ENCODE results near the gene RIMBP2. TPM values are rescaled to one million over a fixed set of nuclear protein-coding genes. Genes with fewer than 3 reads are reported as not detected.

Gene RIMBP2
- total and polyA plus RNA-seq, 2 experiments from 2014 or later = 0.31 to 0.37 TPM

- TF ChIP-seq CREB1 (CRISPR knock-in tag; IDR thresholded peaks at IDR 0.05; ENCODE audit: low read depth) (no peak), EZH2 (IDR thresholded peaks at IDR 0.05; ENCODE audit: low read depth, unreplicated experiment) (no peak), ETS1 (IDR thresholded peaks at IDR 0.05) (no peak), STAT1 (IDR thresholded peaks at IDR 0.05; ENCODE audit: unreplicated experiment) (no peak), ZNF331 (CRISPR knock-in tag; IDR thresholded peaks at IDR 0.05; ENCODE audit: low read depth) (no peak)
- TF ChIP-seq, protein P1, sequence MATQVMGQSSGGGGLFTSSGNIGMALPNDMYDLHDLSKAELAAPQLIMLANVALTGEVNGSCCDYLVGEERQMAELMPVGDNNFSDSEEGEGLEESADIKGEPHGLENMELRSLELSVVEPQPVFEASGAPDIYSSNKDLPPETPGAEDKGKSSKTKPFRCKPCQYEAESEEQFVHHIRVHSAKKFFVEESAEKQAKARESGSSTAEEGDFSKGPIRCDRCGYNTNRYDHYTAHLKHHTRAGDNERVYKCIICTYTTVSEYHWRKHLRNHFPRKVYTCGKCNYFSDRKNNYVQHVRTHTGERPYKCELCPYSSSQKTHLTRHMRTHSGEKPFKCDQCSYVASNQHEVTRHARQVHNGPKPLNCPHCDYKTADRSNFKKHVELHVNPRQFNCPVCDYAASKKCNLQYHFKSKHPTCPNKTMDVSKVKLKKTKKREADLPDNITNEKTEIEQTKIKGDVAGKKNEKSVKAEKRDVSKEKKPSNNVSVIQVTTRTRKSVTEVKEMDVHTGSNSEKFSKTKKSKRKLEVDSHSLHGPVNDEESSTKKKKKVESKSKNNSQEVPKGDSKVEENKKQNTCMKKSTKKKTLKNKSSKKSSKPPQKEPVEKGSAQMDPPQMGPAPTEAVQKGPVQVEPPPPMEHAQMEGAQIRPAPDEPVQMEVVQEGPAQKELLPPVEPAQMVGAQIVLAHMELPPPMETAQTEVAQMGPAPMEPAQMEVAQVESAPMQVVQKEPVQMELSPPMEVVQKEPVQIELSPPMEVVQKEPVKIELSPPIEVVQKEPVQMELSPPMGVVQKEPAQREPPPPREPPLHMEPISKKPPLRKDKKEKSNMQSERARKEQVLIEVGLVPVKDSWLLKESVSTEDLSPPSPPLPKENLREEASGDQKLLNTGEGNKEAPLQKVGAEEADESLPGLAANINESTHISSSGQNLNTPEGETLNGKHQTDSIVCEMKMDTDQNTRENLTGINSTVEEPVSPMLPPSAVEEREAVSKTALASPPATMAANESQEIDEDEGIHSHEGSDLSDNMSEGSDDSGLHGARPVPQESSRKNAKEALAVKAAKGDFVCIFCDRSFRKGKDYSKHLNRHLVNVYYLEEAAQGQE (IDR thresholded peaks at IDR 0.05; ENCODE audit: unreplicated experiment) = no peak
Observed at GRCh38 chr12:130538343-130539095, 177.6 kb downstream of the RIMBP2 start (continued).

DNA sequence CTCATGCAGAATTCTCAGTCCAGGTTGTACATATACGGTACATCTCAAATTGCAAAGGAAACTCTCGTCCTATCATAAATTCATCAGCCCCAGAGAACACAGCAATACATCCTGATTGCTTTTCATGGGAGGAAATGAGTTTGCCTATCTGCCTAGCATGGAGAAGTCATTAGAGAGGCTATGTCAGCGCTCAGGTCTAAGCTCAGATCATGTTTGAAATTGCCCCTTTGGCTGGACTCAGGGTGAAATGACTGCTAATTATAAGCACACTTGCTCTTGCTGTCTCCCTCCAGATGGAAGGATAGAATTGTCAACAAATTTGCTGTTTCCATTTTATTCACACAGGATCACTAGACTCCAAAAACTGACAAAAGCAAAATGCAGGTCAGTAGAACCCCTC is 178.4 kb downstream of the RIMBP2 start:
- H3K9me2 ChIP-seq (ENCODE audit: insufficient read depth) = no peaks in the 10 kb centered on the region
- H3K27me3 ChIP-seq (ENCODE audit: insufficient read depth) = no peaks in the 10 kb centered on the region
- ATAC-seq (no peak), DNase-seq (ENCODE audit: low spot score) (no peak)
- H3K27ac Mint-ChIP-seq = no peak overlapping the region
- H3K4me1 Mint-ChIP-seq = no peaks in the 10 kb centered on the region; the same call in none of the 3 replicates
- H3K36me3 Mint-ChIP-seq (ENCODE audit: low read depth) = peaks cover 27% of the 10 kb centered on the region
- H4K20me1 ChIP-seq (replicated peaks; ENCODE audit: insufficient read depth) = no peaks in the 10 kb centered on the region
- no peak overlapping the region for H3K4me3 Mint-ChIP-seq
- no peak overlapping the region for H2AFZ ChIP-seq
- peaks cover 87% of the 10 kb centered on the region for H3K9me3 Mint-ChIP-seq
- no peaks in the 10 kb centered on the region for H3K36me3 ChIP-seq (ENCODE audit: insufficient read depth)
- no peaks in the 10 kb centered on the region for H3F3A ChIP-seq (replicated peaks; ENCODE audit: low read depth)
- no peaks in the 10 kb centered on the region for H3K4me1 ChIP-seq (ENCODE audit: insufficient read depth)
- H3K27ac ChIP-seq (ENCODE audit: low read depth) = no peak overlapping the region
- H3K27me3 Mint-ChIP-seq (ENCODE audit: insufficient read depth, low read depth, poor library complexity) = peaks cover 5% of the 10 kb centered on the region
- no peaks in the 10 kb centered on the region for H3K79me2 ChIP-seq (replicated peaks; ENCODE audit: insufficient read depth)
- H3K4me2 ChIP-seq = no peak overlapping the region
- H3K4me3 ChIP-seq = no peak overlapping the region
- TF ChIP-seq ZNF331 (CRISPR knock-in tag; IDR thresholded peaks at IDR 0.05; ENCODE audit: low read depth) (no peak), STAT1 (IDR thresholded peaks at IDR 0.05; ENCODE audit: unreplicated experiment) (no peak), POLR2AphosphoS5 (IDR thresholded peaks at IDR 0.05; ENCODE audit: low read depth) (no peak), NANOG (IDR thresholded peaks at IDR 0.05; ENCODE audit: borderline replicate concordance) (no peak), CREB1 (CRISPR knock-in tag; IDR thresholded peaks at IDR 0.05; ENCODE audit: low read depth) (no peak), EZH2 (IDR thresholded peaks at IDR 0.05; ENCODE audit: low read depth, unreplicated experiment) (no peak), ETS1 (IDR thresholded peaks at IDR 0.05) (no peak), JUNB (IDR thresholded peaks at IDR 0.05; ENCODE audit: unreplicated experiment) (no peak), ZNF114 (CRISPR knock-in tag; IDR thresholded peaks at IDR 0.05) (no peak)
- TF ChIP-seq, protein P2, sequence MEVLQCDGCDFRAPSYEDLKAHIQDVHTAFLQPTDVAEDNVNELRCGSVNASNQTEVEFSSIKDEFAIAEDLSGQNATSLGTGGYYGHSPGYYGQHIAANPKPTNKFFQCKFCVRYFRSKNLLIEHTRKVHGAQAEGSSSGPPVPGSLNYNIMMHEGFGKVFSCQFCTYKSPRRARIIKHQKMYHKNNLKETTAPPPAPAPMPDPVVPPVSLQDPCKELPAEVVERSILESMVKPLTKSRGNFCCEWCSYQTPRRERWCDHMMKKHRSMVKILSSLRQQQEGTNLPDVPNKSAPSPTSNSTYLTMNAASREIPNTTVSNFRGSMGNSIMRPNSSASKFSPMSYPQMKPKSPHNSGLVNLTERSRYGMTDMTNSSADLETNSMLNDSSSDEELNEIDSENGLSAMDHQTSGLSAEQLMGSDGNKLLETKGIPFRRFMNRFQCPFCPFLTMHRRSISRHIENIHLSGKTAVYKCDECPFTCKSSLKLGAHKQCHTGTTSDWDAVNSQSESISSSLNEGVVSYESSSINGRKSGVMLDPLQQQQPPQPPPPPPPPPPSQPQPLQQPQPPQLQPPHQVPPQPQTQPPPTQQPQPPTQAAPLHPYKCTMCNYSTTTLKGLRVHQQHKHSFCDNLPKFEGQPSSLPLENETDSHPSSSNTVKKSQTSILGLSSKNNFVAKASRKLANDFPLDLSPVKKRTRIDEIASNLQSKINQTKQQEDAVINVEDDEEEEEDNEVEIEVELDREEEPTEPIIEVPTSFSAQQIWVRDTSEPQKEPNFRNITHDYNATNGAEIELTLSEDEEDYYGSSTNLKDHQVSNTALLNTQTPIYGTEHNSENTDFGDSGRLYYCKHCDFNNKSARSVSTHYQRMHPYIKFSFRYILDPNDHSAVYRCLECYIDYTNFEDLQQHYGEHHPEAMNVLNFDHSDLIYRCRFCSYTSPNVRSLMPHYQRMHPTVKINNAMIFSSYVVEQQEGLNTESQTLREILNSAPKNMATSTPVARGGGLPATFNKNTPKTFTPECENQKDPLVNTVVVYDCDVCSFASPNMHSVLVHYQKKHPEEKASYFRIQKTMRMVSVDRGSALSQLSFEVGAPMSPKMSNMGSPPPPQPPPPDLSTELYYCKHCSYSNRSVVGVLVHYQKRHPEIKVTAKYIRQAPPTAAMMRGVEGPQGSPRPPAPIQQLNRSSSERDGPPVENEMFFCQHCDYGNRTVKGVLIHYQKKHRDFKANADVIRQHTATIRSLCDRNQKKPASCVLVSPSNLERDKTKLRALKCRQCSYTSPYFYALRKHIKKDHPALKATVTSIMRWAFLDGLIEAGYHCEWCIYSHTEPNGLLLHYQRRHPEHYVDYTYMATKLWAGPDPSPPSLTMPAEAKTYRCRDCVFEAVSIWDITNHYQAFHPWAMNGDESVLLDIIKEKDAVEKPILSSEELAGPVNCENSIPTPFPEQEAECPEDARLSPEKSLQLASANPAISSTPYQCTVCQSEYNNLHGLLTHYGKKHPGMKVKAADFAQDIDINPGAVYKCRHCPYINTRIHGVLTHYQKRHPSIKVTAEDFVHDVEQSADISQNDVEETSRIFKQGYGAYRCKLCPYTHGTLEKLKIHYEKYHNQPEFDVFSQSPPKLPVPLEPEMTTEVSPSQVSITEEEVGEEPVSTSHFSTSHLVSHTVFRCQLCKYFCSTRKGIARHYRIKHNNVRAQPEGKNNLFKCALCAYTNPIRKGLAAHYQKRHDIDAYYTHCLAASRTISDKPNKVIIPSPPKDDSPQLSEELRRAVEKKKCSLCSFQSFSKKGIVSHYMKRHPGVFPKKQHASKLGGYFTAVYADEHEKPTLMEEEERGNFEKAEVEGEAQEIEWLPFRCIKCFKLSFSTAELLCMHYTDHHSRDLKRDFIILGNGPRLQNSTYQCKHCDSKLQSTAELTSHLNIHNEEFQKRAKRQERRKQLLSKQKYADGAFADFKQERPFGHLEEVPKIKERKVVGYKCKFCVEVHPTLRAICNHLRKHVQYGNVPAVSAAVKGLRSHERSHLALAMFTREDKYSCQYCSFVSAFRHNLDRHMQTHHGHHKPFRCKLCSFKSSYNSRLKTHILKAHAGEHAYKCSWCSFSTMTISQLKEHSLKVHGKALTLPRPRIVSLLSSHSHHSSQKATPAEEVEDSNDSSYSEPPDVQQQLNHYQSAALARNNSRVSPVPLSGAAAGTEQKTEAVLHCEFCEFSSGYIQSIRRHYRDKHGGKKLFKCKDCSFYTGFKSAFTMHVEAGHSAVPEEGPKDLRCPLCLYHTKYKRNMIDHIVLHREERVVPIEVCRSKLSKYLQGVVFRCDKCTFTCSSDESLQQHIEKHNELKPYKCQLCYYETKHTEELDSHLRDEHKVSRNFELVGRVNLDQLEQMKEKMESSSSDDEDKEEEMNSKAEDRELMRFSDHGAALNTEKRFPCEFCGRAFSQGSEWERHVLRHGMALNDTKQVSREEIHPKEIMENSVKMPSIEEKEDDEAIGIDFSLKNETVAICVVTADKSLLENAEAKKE (CRISPR knock-in tag; IDR thresholded peaks at IDR 0.05) = no peak
